Endometrium (tissue), 2 donors: Measurements from ENCODE around the gene DDI1.

Source experiments
- FAIRE-seq: peaks from 2 replicates; lab custom pipeline; 2012; peaks lifted over from hg19 to GRCh38; lab: Jason Lieb, UNC
- donor health status: control.
- donor health status: control.

The DDI1 gene

GRCh38 chr11:104078245-104078644 is 41.8 kb downstream of the DDI1 start:
- no peak for FAIRE-seq

- no peak for FAIRE-seq
Measured at GRCh38 chr11:104078995-104079394, 42.6 kb downstream of the DDI1 start.

GRCh38 chr11:104086621-104087020 is 50.2 kb downstream of the DDI1 start:
- no peak for FAIRE-seq
